Neural crest cell (in vitro differentiated cells): ENCODE measurements around the gene MIEF1. TPM values are rescaled to one million over a fixed set of nuclear protein-coding genes. Genes with fewer than 3 reads are reported as not detected.

Source experiments
- DNase-seq: peaks from one replicate; pipeline ENCODE4 v3.0.0; 2021; ENCODE audit warnings: low read depth, mixed read lengths, low spot score
- H3K27ac Mint-ChIP-seq: one replicate; pipeline ENCODE4 v1.8.0; 2021; ENCODE audit warnings: mild to moderate bottlenecking, mixed read lengths; ENCODE audit not compliant: unreplicated experiment
- H3K27me3 Mint-ChIP-seq: 2 replicates; pipeline ENCODE4 v1.8.0; 2021; ENCODE audit warnings: low read depth, mild to moderate bottlenecking, mixed read lengths
- H3K36me3 Mint-ChIP-seq: 2 replicates; pipeline ENCODE4 v1.8.0; 2021; ENCODE audit warnings: low read depth, mild to moderate bottlenecking, mixed read lengths
- H3K4me1 Mint-ChIP-seq: 2 replicates; pipeline ENCODE4 v1.8.0; 2021; ENCODE audit warnings: mixed read lengths
- H3K4me3 Mint-ChIP-seq: one replicate; pipeline ENCODE4 v1.8.0; 2021; ENCODE audit warnings: mild to moderate bottlenecking, mixed read lengths
- H3K9me3 Mint-ChIP-seq: 2 replicates; pipeline ENCODE4 v1.8.0; 2021; ENCODE audit warnings: mixed read lengths
- total RNA-seq: library from RNA; stranded (reverse); gene quantifications from 2 replicates; pipeline ENCODE4 v1.2.1, GENCODE V29; 2021
- TF ChIP-seq, protein P1 (sequence below): fragments of 200-600 bp; sonication (generic); conservative IDR thresholded peaks from 2 replicates; pipeline ENCODE4 v1.5.0; 2021; ENCODE audit warnings: antibody characterized with exemption, mild to moderate bottlenecking

Gene MIEF1
- total RNA-seq, 1 donor from 2014 or later: 45.0 TPM

GRCh38 chr22:39468487-39469325 is 33.4 kb upstream of the MIEF1 start:
- TF ChIP-seq, protein P1, sequence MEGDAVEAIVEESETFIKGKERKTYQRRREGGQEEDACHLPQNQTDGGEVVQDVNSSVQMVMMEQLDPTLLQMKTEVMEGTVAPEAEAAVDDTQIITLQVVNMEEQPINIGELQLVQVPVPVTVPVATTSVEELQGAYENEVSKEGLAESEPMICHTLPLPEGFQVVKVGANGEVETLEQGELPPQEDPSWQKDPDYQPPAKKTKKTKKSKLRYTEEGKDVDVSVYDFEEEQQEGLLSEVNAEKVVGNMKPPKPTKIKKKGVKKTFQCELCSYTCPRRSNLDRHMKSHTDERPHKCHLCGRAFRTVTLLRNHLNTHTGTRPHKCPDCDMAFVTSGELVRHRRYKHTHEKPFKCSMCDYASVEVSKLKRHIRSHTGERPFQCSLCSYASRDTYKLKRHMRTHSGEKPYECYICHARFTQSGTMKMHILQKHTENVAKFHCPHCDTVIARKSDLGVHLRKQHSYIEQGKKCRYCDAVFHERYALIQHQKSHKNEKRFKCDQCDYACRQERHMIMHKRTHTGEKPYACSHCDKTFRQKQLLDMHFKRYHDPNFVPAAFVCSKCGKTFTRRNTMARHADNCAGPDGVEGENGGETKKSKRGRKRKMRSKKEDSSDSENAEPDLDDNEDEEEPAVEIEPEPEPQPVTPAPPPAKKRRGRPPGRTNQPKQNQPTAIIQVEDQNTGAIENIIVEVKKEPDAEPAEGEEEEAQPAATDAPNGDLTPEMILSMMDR: no peak
- no peak for DNase-seq
- Mint-ChIP-seq H3K27me3 (no peaks in the 10 kb centered on the region), H3K27ac (no peak overlapping the region), H3K4me3 (no peak overlapping the region), H3K4me1 (peaks cover 52% of the 10 kb centered on the region), H3K9me3 (no peaks in the 10 kb centered on the region), H3K36me3 (no peaks in the 10 kb centered on the region)

DNA sequence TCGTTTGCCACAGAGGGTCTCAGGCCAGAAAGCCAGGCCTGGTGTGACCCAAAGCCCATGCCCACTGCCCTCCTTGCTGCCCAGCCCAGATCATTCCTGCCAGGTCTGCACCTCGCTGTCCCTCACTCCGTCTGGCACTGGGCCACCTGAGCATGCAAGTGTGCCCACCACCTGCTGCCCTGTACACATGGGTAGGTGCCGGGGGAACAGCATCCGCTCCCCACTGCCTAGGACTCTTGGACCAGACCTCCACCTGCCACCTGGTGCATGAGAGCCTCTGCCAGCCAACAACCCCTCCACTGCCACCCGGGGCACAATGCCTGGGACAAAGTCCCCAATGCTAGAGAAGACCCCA is 32.8 kb upstream of the MIEF1 start:
- Mint-ChIP-seq H3K36me3 (no peaks in the 10 kb centered on the region), H3K27ac (no peak overlapping the region), H3K4me3 (peak overlapping the region; percentile 24), H3K9me3 (no peaks in the 10 kb centered on the region), H3K27me3 (no peaks in the 10 kb centered on the region), H3K4me1 (peaks cover 52% of the 10 kb centered on the region)
- TF ChIP-seq, protein P1: no peak
- no peak for DNase-seq

DNA sequence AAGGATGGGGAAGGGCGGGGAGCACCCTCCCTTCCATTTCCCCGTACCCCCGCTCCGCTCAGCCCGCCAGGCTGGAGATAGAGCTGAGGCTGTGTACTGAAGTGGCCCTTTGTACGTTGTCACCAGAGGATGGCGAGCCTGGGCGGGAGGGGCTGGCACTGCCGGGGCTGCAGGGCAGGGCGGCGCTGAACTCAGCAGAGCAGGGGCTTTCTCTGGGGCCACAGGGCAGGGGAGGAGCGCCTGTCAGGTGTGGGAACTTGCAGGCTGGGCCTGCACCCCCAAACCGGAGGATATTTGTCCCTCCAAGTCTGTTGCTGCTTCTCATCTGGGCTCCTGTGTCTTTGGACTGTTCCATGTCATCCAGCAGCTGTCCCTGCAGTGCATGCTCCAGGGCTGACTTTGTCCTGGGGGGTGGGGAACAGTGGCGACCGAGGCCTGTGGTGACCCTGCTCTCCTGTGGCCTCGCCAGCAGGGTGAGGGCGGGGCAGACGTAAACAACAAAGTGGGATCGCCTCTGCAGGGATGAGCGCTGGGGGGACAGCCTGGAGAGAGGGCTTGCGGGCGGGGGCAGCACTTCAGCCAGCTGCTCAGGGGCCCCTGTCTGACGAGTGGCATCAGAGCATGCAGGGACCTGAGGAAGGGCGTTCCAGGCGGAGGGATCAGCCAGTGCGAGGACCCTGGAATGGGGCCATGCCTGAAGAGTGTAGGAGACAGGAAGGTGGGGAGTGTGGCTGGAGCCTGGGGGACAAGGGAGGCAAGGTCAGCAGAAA is 32.2 kb upstream of the MIEF1 start:
- Mint-ChIP-seq H3K9me3 (no peaks in the 10 kb centered on the region), H3K27me3 (no peaks in the 10 kb centered on the region), H3K36me3 (no peaks in the 10 kb centered on the region), H3K4me1 (peaks cover 51% of the 10 kb centered on the region), H3K4me3 (peak overlapping the region; percentile 24), H3K27ac (peak overlapping the region; percentile 36)
- TF ChIP-seq, protein P1: no peak
- no peak for DNase-seq

GRCh38 chr22:39470451-39471291 is 31.4 kb upstream of the MIEF1 start:
- Mint-ChIP-seq H3K36me3 (no peaks in the 10 kb centered on the region), H3K27ac (peak overlapping the region; percentile 81), H3K9me3 (no peaks in the 10 kb centered on the region), H3K4me3 (peak overlapping the region; percentile 5), H3K4me1 (peaks cover 50% of the 10 kb centered on the region), H3K27me3 (no peaks in the 10 kb centered on the region)
- TF ChIP-seq, protein P1: no peak
- no peak for DNase-seq
